Thyroid gland (tissue), 4 donors: ENCODE data around the gene OR14C36.

Experiments
- CTCF ChIP-seq, 6 experiments: fragments of 200-600 bp in 3 of 6; fragments of 450-650 bp in 3 of 6; sonication (generic) in 3 of 6; IDR thresholded peaks; one replicate each; pipeline ENCODE4 v1.5.1; 2016 to 2019; ENCODE audit warnings: antibody characterized with exemption in 6 of 6, mild to moderate bottlenecking in 2 of 6, inconsistent platforms in 1 of 6, moderate library complexity in 1 of 6
- POLR2A ChIP-seq, 2 donors: fragments of 450-650 bp; IDR thresholded peaks; one replicate each; pipeline ENCODE4 v1.6.1; 2017; ENCODE audit warnings: antibody characterized with exemption in 2 of 2, mild to moderate bottlenecking in 2 of 2, moderate library complexity in 1 of 2

- TF ChIP-seq POLR2A (IDR thresholded peaks at IDR 0.05) (no peak), CTCF (IDR thresholded peaks at IDR 0.05) (no peak)
These were observed 32.3 kb downstream of the OR14C36 start for GRCh38 chr1:248380854-248381253.
